ENCODE measurements around the gene DDX10.

DNA sequence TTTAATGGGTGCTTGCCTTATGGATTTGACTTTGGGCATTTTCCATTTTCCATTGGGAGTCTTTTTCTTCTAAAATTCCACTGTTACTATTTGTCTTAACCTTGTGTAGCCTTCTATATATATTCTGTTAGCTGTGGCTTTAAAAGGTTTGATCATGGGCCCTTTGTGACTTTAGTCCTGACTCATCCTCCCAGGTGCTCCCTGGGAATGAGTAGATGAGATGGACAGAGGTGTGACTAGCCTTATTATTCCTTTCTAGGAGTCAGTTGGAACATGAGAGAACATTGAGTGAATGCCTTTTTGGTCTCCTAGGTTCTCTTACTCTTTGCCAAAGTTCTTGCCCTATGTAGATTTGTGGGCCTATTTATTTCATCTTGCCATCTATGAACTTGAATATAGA is 39.0 kb downstream of the DDX10 start:
- TF ChIP-seq, protein P1, sequence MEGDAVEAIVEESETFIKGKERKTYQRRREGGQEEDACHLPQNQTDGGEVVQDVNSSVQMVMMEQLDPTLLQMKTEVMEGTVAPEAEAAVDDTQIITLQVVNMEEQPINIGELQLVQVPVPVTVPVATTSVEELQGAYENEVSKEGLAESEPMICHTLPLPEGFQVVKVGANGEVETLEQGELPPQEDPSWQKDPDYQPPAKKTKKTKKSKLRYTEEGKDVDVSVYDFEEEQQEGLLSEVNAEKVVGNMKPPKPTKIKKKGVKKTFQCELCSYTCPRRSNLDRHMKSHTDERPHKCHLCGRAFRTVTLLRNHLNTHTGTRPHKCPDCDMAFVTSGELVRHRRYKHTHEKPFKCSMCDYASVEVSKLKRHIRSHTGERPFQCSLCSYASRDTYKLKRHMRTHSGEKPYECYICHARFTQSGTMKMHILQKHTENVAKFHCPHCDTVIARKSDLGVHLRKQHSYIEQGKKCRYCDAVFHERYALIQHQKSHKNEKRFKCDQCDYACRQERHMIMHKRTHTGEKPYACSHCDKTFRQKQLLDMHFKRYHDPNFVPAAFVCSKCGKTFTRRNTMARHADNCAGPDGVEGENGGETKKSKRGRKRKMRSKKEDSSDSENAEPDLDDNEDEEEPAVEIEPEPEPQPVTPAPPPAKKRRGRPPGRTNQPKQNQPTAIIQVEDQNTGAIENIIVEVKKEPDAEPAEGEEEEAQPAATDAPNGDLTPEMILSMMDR (IDR thresholded peaks at IDR 0.05) = no peak
- TF ChIP-seq POLR2A (IDR thresholded peaks at IDR 0.05) = no peak
- no peak for TF ChIP-seq POLR2AphosphoS5 (IDR thresholded peaks at IDR 0.05)
